HepG2 (cell line): Measurements from ENCODE around the gene NUP85. TPM values are rescaled to one million over a fixed set of nuclear protein-coding genes. Genes with fewer than 3 reads are reported as not detected.

Experiments used
- ARID2 ChIP-seq: sonication (generic); formaldehyde crosslinking; IDR thresholded peaks from 2 replicates; pipeline ENCODE4 v1.8.1; 2022; ENCODE audit warnings: mild to moderate bottlenecking, missing genetic modification reagents, borderline replicate concordance
- CBFB ChIP-seq: sonication (generic); formaldehyde crosslinking; IDR thresholded peaks from 2 replicates; pipeline ENCODE4 v1.4.0; 2020; ENCODE audit warnings: missing genetic modification reagents
- CCDC6 ChIP-seq: sonication (generic); formaldehyde crosslinking; IDR thresholded peaks from 2 replicates; pipeline ENCODE4 v1.8.1; 2022; ENCODE audit warnings: mild to moderate bottlenecking, missing genetic modification reagents, moderate library complexity
- FOXO1 ChIP-seq: sonication (generic); formaldehyde crosslinking; IDR thresholded peaks from 2 replicates; pipeline ENCODE4 v1.4.0; 2020; ENCODE audit warnings: missing genetic modification reagents
- HIVEP1 ChIP-seq: sonication (generic); formaldehyde crosslinking; IDR thresholded peaks from 2 replicates; pipeline ENCODE4 v1.4.0; 2020; ENCODE audit warnings: mild to moderate bottlenecking, missing genetic modification reagents
- KAT7 ChIP-seq: IDR thresholded peaks from 2 replicates; pipeline ENCODE4 v1.6.1; 2018; ENCODE audit warnings: borderline replicate concordance, missing compliant biosample characterization
- KDM5A ChIP-seq: fragments of 200-600 bp; sonication (generic); IDR thresholded peaks from 2 replicates; pipeline ENCODE4 v1.7.0; 2018; ENCODE audit warnings: antibody characterized with exemption, mild to moderate bottlenecking, low read length, borderline replicate concordance
- MEIS1 ChIP-seq: sonication (generic); formaldehyde crosslinking; IDR thresholded peaks from 2 replicates; pipeline ENCODE4 v1.9.0; 2021; ENCODE audit warnings: mild to moderate bottlenecking, missing genetic modification reagents, moderate library complexity, borderline replicate concordance
- NFYC ChIP-seq: IDR thresholded peaks from 2 replicates; pipeline ENCODE4 v1.6.1; 2016; ENCODE audit warnings: missing genetic modification reagents, missing compliant biosample characterization
- POLR2AphosphoS5 ChIP-seq: IDR thresholded peaks from 2 replicates; pipeline ENCODE4 v1.6.1; 2012; ENCODE audit warnings: low read depth, low read length
- PPARG ChIP-seq: conservative IDR thresholded peaks from 2 replicates; pipeline ENCODE4 v1.6.1; 2016; ENCODE audit warnings: missing biosample characterization, missing genetic modification reagents
- RAD21 ChIP-seq: fragments of 450-650 bp; formaldehyde crosslinking; IDR thresholded peaks from 2 replicates; pipeline ENCODE4 v1.5.0; 2020; ENCODE audit warnings: mild to moderate bottlenecking
- SRF ChIP-seq: IDR thresholded peaks from 2 replicates; pipeline ENCODE4 v1.6.1; 2011; ENCODE audit warnings: mild to moderate bottlenecking, low read depth, low read length, moderate library complexity
- TBX3 ChIP-seq: fragments of 450-650 bp; IDR thresholded peaks from 2 replicates; pipeline ENCODE4 v1.6.1; 2017; ENCODE audit warnings: antibody characterized with exemption, mild to moderate bottlenecking, inconsistent platforms, borderline replicate concordance
- ZFP41 ChIP-seq: sonication (generic); formaldehyde crosslinking; IDR thresholded peaks from 2 replicates; pipeline ENCODE4 v1.4.0; 2020; ENCODE audit warnings: mild to moderate bottlenecking, missing genetic modification reagents, borderline replicate concordance
- ZNF530 ChIP-seq: sonication (generic); formaldehyde crosslinking; IDR thresholded peaks from 2 replicates; pipeline ENCODE4 v1.5.0; 2020; ENCODE audit warnings: low read depth, mild to moderate bottlenecking, missing genetic modification reagents
- ZNF558 ChIP-seq: sonication (generic); formaldehyde crosslinking; IDR thresholded peaks from 2 replicates; pipeline ENCODE4 v1.9.0; 2022; ENCODE audit warnings: mild to moderate bottlenecking, missing genetic modification reagents, borderline replicate concordance
- ZNF563 ChIP-seq: sonication (generic); formaldehyde crosslinking; IDR thresholded peaks from 2 replicates; pipeline ENCODE4 v1.8.0; 2022; ENCODE audit warnings: mild to moderate bottlenecking, moderate library complexity, missing genetic modification reagents
- ZNF674 ChIP-seq: sonication (generic); formaldehyde crosslinking; IDR thresholded peaks from 2 replicates; pipeline ENCODE4 v1.5.0; 2020; ENCODE audit warnings: low read depth, mild to moderate bottlenecking, missing genetic modification reagents
- ZNF678 ChIP-seq: sonication (generic); formaldehyde crosslinking; IDR thresholded peaks from 2 replicates; pipeline ENCODE4 v1.4.0; 2020; ENCODE audit warnings: mild to moderate bottlenecking, missing genetic modification reagents
- ZNF850 ChIP-seq: sonication (generic); formaldehyde crosslinking; conservative IDR thresholded peaks from 2 replicates; pipeline ENCODE4 v1.9.0; 2021; ENCODE audit warnings: mild to moderate bottlenecking, missing genetic modification reagents
- ZSCAN12 ChIP-seq: sonication (generic); formaldehyde crosslinking; IDR thresholded peaks from 2 replicates; pipeline ENCODE4 v1.9.0; 2021; ENCODE audit warnings: mild to moderate bottlenecking, missing genetic modification reagents
- polyA plus RNA-seq, 8 experiments: library from polyadenylated mRNA; depleted of rRNA in 3 of 8; stranded (reverse) in 7 of 8; unstranded in 1 of 8; fragments of >200 nt; fragmentation: Illumina TruSeq in 4 of 8; extraction: Trizol in 4 of 8; gene quantifications; 2 replicates each; pipeline versions ENCODE4 v1.2.1 to v1.2.3, GENCODE V29; 2011 to 2016; ENCODE audit warnings: low read depth in 4 of 8, missing spikeins in 1 of 8, mixed read lengths in 1 of 8; ENCODE audit not compliant: insufficient read depth in 1 of 8
- total RNA-seq, 5 experiments: library from RNA; depleted of rRNA; stranded (reverse); fragments of >200 nt; fragmentation: Illumina TruSeq; extraction: Trizol; gene quantifications; 2 replicates each; pipeline ENCODE4 v1.2.3, GENCODE V29; 2016; ENCODE audit warnings: low read depth in 1 of 5
- TF ChIP-seq, protein P1 (sequence below): sonication (generic); formaldehyde crosslinking; IDR thresholded peaks from 2 replicates; pipeline ENCODE4 v1.8.1; 2023; ENCODE audit warnings: missing genetic modification reagents, mild to moderate bottlenecking, borderline replicate concordance
- TF ChIP-seq, protein P2 (sequence below): sonication (generic); formaldehyde crosslinking; IDR thresholded peaks from 2 replicates; pipeline ENCODE4 v1.5.1; 2020; ENCODE audit warnings: missing genetic modification reagents, mild to moderate bottlenecking, borderline replicate concordance
- TF ChIP-seq, protein P3 (sequence below): sonication (generic); formaldehyde crosslinking; IDR thresholded peaks from 2 replicates; pipeline ENCODE4 v1.4.0; 2020; ENCODE audit warnings: missing genetic modification reagents
- TF ChIP-seq, protein P4 (sequence below): sonication (generic); formaldehyde crosslinking; IDR thresholded peaks from 2 replicates; pipeline ENCODE4 v1.9.0; 2022; ENCODE audit warnings: missing genetic modification reagents, mild to moderate bottlenecking, borderline replicate concordance

NUP85 gene
- total and polyA plus RNA-seq, 2 of the 13 experiments (the other 11 are each of a cell fraction or from before 2014, with no cell fraction given): 89.1 to 124 TPM

DNA sequence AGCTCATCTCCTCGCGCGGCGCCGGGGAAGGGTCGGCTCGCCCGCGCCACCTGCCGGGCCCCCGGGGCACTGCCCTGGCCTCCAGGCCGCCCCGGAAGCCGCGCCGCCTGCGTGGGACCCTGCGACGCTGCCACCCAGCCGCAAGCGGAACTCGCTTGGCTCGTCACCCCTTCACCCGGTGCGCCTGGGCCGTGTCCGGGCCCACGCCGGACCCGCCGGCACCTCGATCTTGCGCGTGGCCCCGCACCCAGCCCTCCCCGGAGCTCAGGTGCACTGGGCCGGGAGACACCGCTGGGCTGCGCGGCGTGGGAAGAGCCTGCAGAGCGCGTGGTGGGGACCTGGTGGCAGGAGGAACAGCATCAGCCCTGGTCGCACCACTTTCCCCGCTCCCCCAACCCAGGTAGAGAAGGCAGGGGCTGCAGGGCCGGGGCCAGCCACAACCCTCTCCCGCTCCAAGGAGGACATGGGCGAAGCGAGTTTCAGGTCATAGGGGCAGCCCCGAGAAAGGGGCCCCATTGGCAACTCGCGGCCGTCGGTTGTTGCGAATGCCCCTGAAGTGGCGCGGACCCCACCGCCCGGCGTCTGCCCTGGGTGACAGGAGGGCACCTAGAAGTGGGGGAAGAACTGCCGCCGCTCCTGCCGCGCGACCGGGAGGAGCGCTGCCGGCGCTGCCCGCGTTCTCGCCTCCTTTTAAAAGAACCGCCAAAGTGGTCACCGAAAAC, 65.9 kb downstream of the NUP85 start (continued):
- TF ChIP-seq PPARG (CRISPR knock-in tag) (peak; percentile 61; the same call in 1 of the 2 replicates), CCDC6 (CRISPR knock-in tag) (peak; percentile 71), KAT7 (CRISPR knock-in tag) (no peak; the same call in 1 of the 2 replicates), ZNF850 (CRISPR knock-in tag) (no peak), ZFP41 (CRISPR knock-in tag) (no peak), MEIS1 (CRISPR knock-in tag) (no peak), ZNF674 (CRISPR knock-in tag) (no peak), ZNF678 (CRISPR knock-in tag) (peak; percentile 88), CBFB (no peak; the same call in 1 of the 2 replicates), SRF (no peak), TBX3 (no peak), ARID2 (0 out of 2 replicates have a peak, but pooled peaks have one; percentile 62), RAD21 (peak; percentile 87), NFYC (CRISPR knock-in tag) (peak; percentile 9; the same call in 1 of the 2 replicates), FOXO1 (CRISPR knock-in tag) (peak; percentile 17; the same call in 1 of the 2 replicates), ZSCAN12 (CRISPR knock-in tag) (no peak; the same call in 1 of the 2 replicates), ZNF530 (CRISPR knock-in tag) (no peak), KDM5A (no peak; the same call in 1 of the 2 replicates), HIVEP1 (CRISPR knock-in tag) (peak; percentile 39; the same call in 1 of the 2 replicates), ZNF558 (CRISPR knock-in tag) (peak; percentile 80; the same call in 1 of the 2 replicates), POLR2AphosphoS5 (peak; percentile 52), ZNF563 (peak; percentile 87; the same call in 1 of the 2 replicates)
- TF ChIP-seq, protein P1, sequence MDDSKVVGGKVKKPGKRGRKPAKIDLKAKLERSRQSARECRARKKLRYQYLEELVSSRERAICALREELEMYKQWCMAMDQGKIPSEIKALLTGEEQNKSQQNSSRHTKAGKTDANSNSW: peak; percentile 71; the same call in 1 of the 2 replicates
- TF ChIP-seq, protein P2, sequence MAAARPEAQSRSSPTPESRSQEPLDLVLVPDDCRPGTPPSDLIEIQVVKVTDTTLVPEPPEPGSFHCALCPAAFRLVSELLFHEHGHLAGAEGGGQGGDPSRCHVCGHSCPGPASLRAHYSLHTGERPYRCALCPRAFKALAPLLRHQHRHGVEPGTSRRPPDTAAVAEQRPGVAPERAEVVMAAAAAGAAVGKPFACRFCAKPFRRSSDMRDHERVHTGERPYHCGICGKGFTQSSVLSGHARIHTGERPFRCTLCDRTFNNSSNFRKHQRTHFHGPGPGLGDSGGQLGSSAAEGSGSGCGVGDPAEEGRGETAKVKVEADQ (CRISPR knock-in tag): peak; percentile 48; the same call in 1 of the 2 replicates
- TF ChIP-seq, protein P3, sequence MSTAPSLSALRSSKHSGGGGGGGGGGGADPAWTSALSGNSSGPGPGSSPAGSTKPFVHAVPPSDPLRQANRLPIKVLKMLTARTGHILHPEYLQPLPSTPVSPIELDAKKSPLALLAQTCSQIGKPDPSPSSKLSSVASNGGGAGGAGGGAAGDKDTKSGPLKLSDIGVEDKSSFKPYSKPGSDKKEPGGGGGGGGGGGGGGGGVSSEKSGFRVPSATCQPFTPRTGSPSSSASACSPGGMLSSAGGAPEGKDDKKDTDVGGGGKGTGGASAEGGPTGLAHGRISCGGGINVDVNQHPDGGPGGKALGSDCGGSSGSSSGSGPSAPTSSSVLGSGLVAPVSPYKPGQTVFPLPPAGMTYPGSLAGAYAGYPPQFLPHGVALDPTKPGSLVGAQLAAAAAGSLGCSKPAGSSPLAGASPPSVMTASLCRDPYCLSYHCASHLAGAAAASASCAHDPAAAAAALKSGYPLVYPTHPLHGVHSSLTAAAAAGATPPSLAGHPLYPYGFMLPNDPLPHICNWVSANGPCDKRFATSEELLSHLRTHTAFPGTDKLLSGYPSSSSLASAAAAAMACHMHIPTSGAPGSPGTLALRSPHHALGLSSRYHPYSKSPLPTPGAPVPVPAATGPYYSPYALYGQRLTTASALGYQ: 0 out of 2 replicates have a peak, but pooled peaks have one; percentile 35
- TF ChIP-seq, protein P4, sequence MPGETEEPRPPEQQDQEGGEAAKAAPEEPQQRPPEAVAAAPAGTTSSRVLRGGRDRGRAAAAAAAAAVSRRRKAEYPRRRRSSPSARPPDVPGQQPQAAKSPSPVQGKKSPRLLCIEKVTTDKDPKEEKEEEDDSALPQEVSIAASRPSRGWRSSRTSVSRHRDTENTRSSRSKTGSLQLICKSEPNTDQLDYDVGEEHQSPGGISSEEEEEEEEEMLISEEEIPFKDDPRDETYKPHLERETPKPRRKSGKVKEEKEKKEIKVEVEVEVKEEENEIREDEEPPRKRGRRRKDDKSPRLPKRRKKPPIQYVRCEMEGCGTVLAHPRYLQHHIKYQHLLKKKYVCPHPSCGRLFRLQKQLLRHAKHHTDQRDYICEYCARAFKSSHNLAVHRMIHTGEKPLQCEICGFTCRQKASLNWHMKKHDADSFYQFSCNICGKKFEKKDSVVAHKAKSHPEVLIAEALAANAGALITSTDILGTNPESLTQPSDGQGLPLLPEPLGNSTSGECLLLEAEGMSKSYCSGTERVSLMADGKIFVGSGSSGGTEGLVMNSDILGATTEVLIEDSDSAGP: peak; percentile 80; the same call in 1 of the 2 replicates
